Stimulated activated CD4-positive, alpha-beta T cell treated with anti-CD3 and anti-CD28 coated beads, TNF-alpha, amount 100 ng/mL, for 48 hours (primary cell): ENCODE data around the gene ZXDB.
"Not testable (repeated sequence)": the region's sequence is repeated elsewhere in the genome, so short reads cannot be mapped to it uniquely, and the experiment has no call there.

ENCODE experiments used
- DNase-seq, 3 donors: peaks; one replicate each; pipeline ENCODE4 v3.0.0-alpha.2; 2020; ENCODE audit warnings: low read depth in 3 of 3

ZXDB gene

GRCh38 chrX:57591284-57592159, at the start of gene ZXDB:
Gene ZXDB (plus strand): TSS chrX:57592011. CDS start chrX:57592049, 38 bp downstream.
- DNase-seq: not testable (repeated sequence)

- no peak for DNase-seq
Observed at GRCh38 chrX:57565198-57565597, 26.6 kb upstream of the ZXDB start.

GRCh38 chrX:57573754-57574153, 18.1 kb upstream of the ZXDB start:
- DNase-seq: no peak

- not testable (repeated sequence) for DNase-seq
Observed at GRCh38 chrX:57582948-57583347, 8.9 kb upstream of the ZXDB start.

GRCh38 chrX:57583477-57583876, 8.3 kb upstream of the ZXDB start:
- no peak for DNase-seq

GRCh38 chrX:57586360-57586759, 5.5 kb upstream of the ZXDB start:
- no peak for DNase-seq

GRCh38 chrX:57587062-57587461, 4.7 kb upstream of the ZXDB start:
- no peak for DNase-seq

GRCh38 chrX:57587607-57588006, 4.2 kb upstream of the ZXDB start:
- DNase-seq: no peak

- DNase-seq: not testable (repeated sequence)
Observed at GRCh38 chrX:57592160-57592893, 516 bp downstream of the ZXDB start.

- not testable (repeated sequence) for DNase-seq
Observed at GRCh38 chrX:57592894-57593215, 1.0 kb downstream of the ZXDB start.

- no peak for DNase-seq
Observed at GRCh38 chrX:57595381-57595811, 3.6 kb downstream of the ZXDB start.

GRCh38 chrX:57596109-57596508, 4.3 kb downstream of the ZXDB start:
- no peak for DNase-seq

- no peak for DNase-seq
Observed at GRCh38 chrX:57596516-57596915, 4.7 kb downstream of the ZXDB start.

- no peak for DNase-seq
Observed at GRCh38 chrX:57607295-57608187, 15.7 kb downstream of the ZXDB start.

- DNase-seq: not testable (repeated sequence)
Observed at GRCh38 chrX:57613351-57613750, 21.5 kb downstream of the ZXDB start.

GRCh38 chrX:57629438-57629837, 37.6 kb downstream of the ZXDB start:
- DNase-seq: not testable (repeated sequence)

GRCh38 chrX:57640674-57641016, 48.8 kb downstream of the ZXDB start:
- DNase-seq: no peak

GRCh38 chrX:57641338-57641737, 49.5 kb downstream of the ZXDB start:
- no peak for DNase-seq

GRCh38 chrX:57643698-57644097, 51.9 kb downstream of the ZXDB start:
- DNase-seq: no peak

GRCh38 chrX:57647020-57647419, 55.2 kb downstream of the ZXDB start:
- no peak for DNase-seq
